T-helper 2 cell (primary cell): ENCODE measurements around the gene LRRC9.
"Not testable (repeated sequence)": the region's sequence is repeated elsewhere in the genome, so short reads cannot be mapped to it uniquely, and the experiment has no call there.

ENCODE experiments used
- DNase-seq, 5 experiments: peaks; one replicate each; pipeline versions ENCODE4 v3.0.0 to v3.0.0-alpha.2; 2012 to 2022

The LRRC9 gene

GRCh38 chr14:59957890-59958289 lies 37.9 kb downstream of the LRRC9 start:
- DNase-seq = not testable (repeated sequence)

- no peak for DNase-seq
Measured at GRCh38 chr14:59959668-59960067, 39.7 kb downstream of the LRRC9 start.

- DNase-seq = no peak
Measured at GRCh38 chr14:59961518-59962062, 41.6 kb downstream of the LRRC9 start.

GRCh38 chr14:59964251-59965007 lies 44.5 kb downstream of the LRRC9 start:
- peak in 1 of 5 experiments; percentile 22 for DNase-seq

- no peak for DNase-seq
Measured at GRCh38 chr14:59969319-59969718, 49.4 kb downstream of the LRRC9 start.

- DNase-seq = no peak
Measured at GRCh38 chr14:59981564-59981963, 61.6 kb downstream of the LRRC9 start.

GRCh38 chr14:59983048-59983447 lies 63.1 kb downstream of the LRRC9 start:
- no peak for DNase-seq

- DNase-seq = no peak
Measured at GRCh38 chr14:59986556-59987059, 66.7 kb downstream of the LRRC9 start.

GRCh38 chr14:59997449-59997848 lies 77.5 kb downstream of the LRRC9 start:
- DNase-seq = no peak

GRCh38 chr14:59997966-59998365 lies 78.0 kb downstream of the LRRC9 start:
- DNase-seq = no peak

GRCh38 chr14:59998564-59998963 lies 78.6 kb downstream of the LRRC9 start:
- DNase-seq = no peak

- no peak for DNase-seq
Measured at GRCh38 chr14:60002819-60003492, 83.0 kb downstream of the LRRC9 start.

- DNase-seq = no peak
Measured at GRCh38 chr14:60003991-60004390, 84.0 kb downstream of the LRRC9 start.

GRCh38 chr14:60008042-60008441 lies 88.1 kb downstream of the LRRC9 start:
- DNase-seq = no peak

- not testable (repeated sequence) for DNase-seq
Measured at GRCh38 chr14:60010263-60010662, 90.3 kb downstream of the LRRC9 start.

GRCh38 chr14:60014402-60014801 lies 94.5 kb downstream of the LRRC9 start:
- no peak for DNase-seq

- DNase-seq = no peak
Measured at GRCh38 chr14:60021619-60022018, 101.7 kb downstream of the LRRC9 start.

- no peak for DNase-seq
Measured at GRCh38 chr14:60025571-60025970, 105.6 kb downstream of the LRRC9 start.

- DNase-seq = no peak
Measured at GRCh38 chr14:60035177-60035576, 115.2 kb downstream of the LRRC9 start.

GRCh38 chr14:60047976-60048375 lies 128.0 kb downstream of the LRRC9 start:
- not testable (repeated sequence) for DNase-seq

- peak in 2 of 5 experiments; percentile 10 to 23 for DNase-seq
Measured at GRCh38 chr14:60051721-60052221, 131.8 kb downstream of the LRRC9 start.

GRCh38 chr14:60058087-60058486 lies 138.1 kb downstream of the LRRC9 start:
- no peak for DNase-seq

GRCh38 chr14:60061371-60061770 lies 141.4 kb downstream of the LRRC9 start:
- no peak for DNase-seq
